Endodermal cell (in vitro differentiated cells): Measurements from ENCODE around the gene SUSD1. TPM values are rescaled to one million over a fixed set of nuclear protein-coding genes. Genes with fewer than 3 reads are reported as not detected.

Experiments used
- DNase-seq: peaks from one replicate; pipeline ENCODE4 v3.0.0-alpha.2; 2017
- H3K27ac ChIP-seq: 2 replicates; pipeline ENCODE4 v1.5.1; 2013; ENCODE audit warnings: mild to moderate bottlenecking, low read depth, low read length, moderate library complexity
- H3K27me3 ChIP-seq: 2 replicates; pipeline ENCODE4 v1.6.1; 2013; ENCODE audit warnings: mild to moderate bottlenecking, low read length, moderate library complexity; ENCODE audit not compliant: insufficient read depth, control insufficient read depth, poor library complexity, severe bottlenecking
- H3K36me3 ChIP-seq: 2 replicates; pipeline ENCODE4 v1.7.0; 2013; ENCODE audit warnings: mild to moderate bottlenecking, low read length, moderate library complexity; ENCODE audit not compliant: control insufficient read depth, insufficient read depth
- H3K4me1 ChIP-seq: one replicate; pipeline ENCODE4 v1.7.0; 2013; ENCODE audit warnings: low read length; ENCODE audit not compliant: control insufficient read depth, insufficient read depth
- H3K4me3 ChIP-seq: 2 replicates; pipeline ENCODE4 v1.5.1; 2013; ENCODE audit warnings: mild to moderate bottlenecking, low read length, moderate library complexity
- H3K9ac ChIP-seq: 2 replicates; pipeline ENCODE4 v1.6.1; 2013; ENCODE audit warnings: mild to moderate bottlenecking, low read length, moderate library complexity; ENCODE audit not compliant: poor library complexity, severe bottlenecking; ENCODE audit errors: extremely low read depth
- H3K9me3 ChIP-seq: 2 replicates; pipeline ENCODE4 v1.6.1; 2013; ENCODE audit warnings: mild to moderate bottlenecking, low read length, moderate library complexity; ENCODE audit not compliant: control insufficient read depth
- H3K27ac Mint-ChIP-seq: 2 replicates; pipeline ENCODE4 v1.8.0; 2020; ENCODE audit warnings: mixed read lengths
- H3K27me3 Mint-ChIP-seq: 2 replicates; pipeline ENCODE4 v1.8.0; 2021; ENCODE audit warnings: mild to moderate bottlenecking, mixed read lengths; ENCODE audit not compliant: insufficient read depth
- H3K36me3 Mint-ChIP-seq: 2 replicates; pipeline ENCODE4 v1.8.0; 2020; ENCODE audit warnings: low read depth, mixed read lengths
- H3K4me1 Mint-ChIP-seq: 2 replicates; pipeline ENCODE4 v1.8.0; 2020; ENCODE audit warnings: mixed read lengths
- H3K4me3 Mint-ChIP-seq: 2 replicates; pipeline ENCODE4 v1.8.0; 2020; ENCODE audit warnings: mild to moderate bottlenecking, moderate library complexity, mixed read lengths
- H3K9me3 Mint-ChIP-seq: 2 replicates; pipeline ENCODE4 v1.8.0; 2020; ENCODE audit warnings: mild to moderate bottlenecking, mixed read lengths
- WGBS, 2 experiments: methylation state at CpG; one replicate each; pipeline versions ENCODE4 v1.1.5 to v1.1.7; 2013; ENCODE audit warnings: missing lambda C conversion rate in 2 of 2, mixed read lengths in 1 of 2; ENCODE audit not compliant: insufficient coverage in 1 of 2, insufficient read length in 1 of 2; 5-methylcytosine and 5-hydroxymethylcytosine counted together
- total RNA-seq, 2 donors: library from RNA; stranded (reverse); fragmentation: NEBNext Ultra II Directional in 1 of 2; extraction: Animal tissue kit (Norgen Biotek cat#: 25700) in 1 of 2; gene quantifications; 2 replicates in 1 of 2; 3 replicates in 1 of 2; pipeline ENCODE4 v1.2.1, GENCODE V29; 2021
- TF ChIP-seq, protein P1 (sequence below): fragments of 200-600 bp; sonication (generic); conservative IDR thresholded peaks from 2 replicates; pipeline ENCODE4 v1.5.0; 2021; ENCODE audit warnings: antibody characterized with exemption, mild to moderate bottlenecking

Gene SUSD1
- total RNA-seq, 2 donors from 2014 or later: 7.7 to 10.4 TPM

DNA sequence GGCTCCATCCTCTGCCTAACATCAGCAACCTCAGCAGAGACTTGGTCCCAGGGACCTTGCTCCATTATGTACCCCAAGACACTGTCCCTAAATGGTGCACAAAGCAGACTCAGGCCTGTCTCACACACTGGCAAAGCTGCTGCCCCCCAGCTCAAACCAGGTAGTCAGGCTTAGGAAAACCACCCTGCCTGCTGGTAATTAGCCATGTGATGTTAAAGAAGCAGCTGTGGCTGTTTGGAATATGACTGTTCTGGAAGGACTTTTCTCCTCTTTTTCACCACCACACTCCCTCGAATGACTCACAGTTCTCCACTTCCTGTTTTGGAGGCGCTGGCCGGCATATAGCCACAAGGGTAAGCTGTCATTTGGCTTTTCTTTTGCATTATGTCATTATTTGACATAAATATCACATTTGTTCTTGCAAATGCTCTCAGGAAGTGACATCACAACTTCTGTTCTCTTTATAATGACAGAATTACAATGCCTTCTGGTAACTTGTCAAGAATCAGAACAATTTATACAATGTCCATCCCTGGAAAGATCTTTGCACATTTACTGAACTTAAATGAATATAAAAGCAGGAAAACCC lies 113.9 kb downstream of the SUSD1 start:
- peaks cover 8% of the 10 kb centered on the region for H3K9me3 ChIP-seq
- no peak overlapping the region for H3K9ac ChIP-seq
- H3K27me3 ChIP-seq: no peaks in the 10 kb centered on the region
- H3K27ac ChIP-seq: no peak overlapping the region
- no peaks in the 10 kb centered on the region for H3K36me3 ChIP-seq
- Mint-ChIP-seq H3K9me3 (peaks cover 15% of the 10 kb centered on the region), H3K36me3 (peaks cover 10% of the 10 kb centered on the region), H3K4me3 (no peak overlapping the region), H3K4me1 (peaks cover 15% of the 10 kb centered on the region), H3K27me3 (no peaks in the 10 kb centered on the region), H3K27ac (no peak overlapping the region)
- no peak for DNase-seq
- no peak overlapping the region for H3K4me3 ChIP-seq
- 49 to 71% methylated on average over 3 of the region's 3 CpGs for WGBS, 2 experiments
- H3K4me1 ChIP-seq: peaks cover 5% of the 10 kb centered on the region
- TF ChIP-seq, protein P1, sequence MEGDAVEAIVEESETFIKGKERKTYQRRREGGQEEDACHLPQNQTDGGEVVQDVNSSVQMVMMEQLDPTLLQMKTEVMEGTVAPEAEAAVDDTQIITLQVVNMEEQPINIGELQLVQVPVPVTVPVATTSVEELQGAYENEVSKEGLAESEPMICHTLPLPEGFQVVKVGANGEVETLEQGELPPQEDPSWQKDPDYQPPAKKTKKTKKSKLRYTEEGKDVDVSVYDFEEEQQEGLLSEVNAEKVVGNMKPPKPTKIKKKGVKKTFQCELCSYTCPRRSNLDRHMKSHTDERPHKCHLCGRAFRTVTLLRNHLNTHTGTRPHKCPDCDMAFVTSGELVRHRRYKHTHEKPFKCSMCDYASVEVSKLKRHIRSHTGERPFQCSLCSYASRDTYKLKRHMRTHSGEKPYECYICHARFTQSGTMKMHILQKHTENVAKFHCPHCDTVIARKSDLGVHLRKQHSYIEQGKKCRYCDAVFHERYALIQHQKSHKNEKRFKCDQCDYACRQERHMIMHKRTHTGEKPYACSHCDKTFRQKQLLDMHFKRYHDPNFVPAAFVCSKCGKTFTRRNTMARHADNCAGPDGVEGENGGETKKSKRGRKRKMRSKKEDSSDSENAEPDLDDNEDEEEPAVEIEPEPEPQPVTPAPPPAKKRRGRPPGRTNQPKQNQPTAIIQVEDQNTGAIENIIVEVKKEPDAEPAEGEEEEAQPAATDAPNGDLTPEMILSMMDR: no peak

DNA sequence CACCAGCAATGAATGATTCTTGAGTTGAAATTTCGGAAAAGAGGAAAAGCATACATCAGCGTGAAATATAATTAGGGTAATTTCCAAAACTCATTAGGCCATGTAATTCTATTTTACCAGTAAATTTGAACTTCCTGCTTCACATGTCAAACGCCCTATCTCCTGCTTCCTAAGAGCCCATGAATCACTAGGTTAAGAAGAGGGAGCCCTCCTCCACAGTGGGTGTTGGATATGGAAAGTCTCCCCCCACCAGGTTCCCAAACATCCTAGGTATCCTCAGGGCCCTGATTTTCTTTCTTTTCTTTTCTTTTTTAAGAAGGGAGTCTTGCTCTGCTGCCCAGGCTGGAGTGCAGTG lies 115.2 kb downstream of the SUSD1 start:
- H3K27ac Mint-ChIP-seq: no peak overlapping the region
- Histone ChIP-seq H3K27ac (no peak overlapping the region), H3K27me3 (no peaks in the 10 kb centered on the region), H3K9me3 (peaks cover 8% of the 10 kb centered on the region), H3K4me1 (no peaks in the 10 kb centered on the region), H3K4me3 (no peak overlapping the region), H3K9ac (no peak overlapping the region), H3K36me3 (no peaks in the 10 kb centered on the region)
- 88% methylated on average over 3 of the region's 3 CpGs; no CpG with 5 or more reads in 1 of the 2 experiments for WGBS, 2 experiments
- no peaks in the 10 kb centered on the region for H3K27me3 Mint-ChIP-seq
- peaks cover 2% of the 10 kb centered on the region for H3K4me1 Mint-ChIP-seq
- TF ChIP-seq, protein P1: no peak
- H3K9me3 Mint-ChIP-seq: peaks cover 12% of the 10 kb centered on the region
- DNase-seq: no peak
- no peak overlapping the region for H3K4me3 Mint-ChIP-seq
- peaks cover 10% of the 10 kb centered on the region for H3K36me3 Mint-ChIP-seq

DNA sequence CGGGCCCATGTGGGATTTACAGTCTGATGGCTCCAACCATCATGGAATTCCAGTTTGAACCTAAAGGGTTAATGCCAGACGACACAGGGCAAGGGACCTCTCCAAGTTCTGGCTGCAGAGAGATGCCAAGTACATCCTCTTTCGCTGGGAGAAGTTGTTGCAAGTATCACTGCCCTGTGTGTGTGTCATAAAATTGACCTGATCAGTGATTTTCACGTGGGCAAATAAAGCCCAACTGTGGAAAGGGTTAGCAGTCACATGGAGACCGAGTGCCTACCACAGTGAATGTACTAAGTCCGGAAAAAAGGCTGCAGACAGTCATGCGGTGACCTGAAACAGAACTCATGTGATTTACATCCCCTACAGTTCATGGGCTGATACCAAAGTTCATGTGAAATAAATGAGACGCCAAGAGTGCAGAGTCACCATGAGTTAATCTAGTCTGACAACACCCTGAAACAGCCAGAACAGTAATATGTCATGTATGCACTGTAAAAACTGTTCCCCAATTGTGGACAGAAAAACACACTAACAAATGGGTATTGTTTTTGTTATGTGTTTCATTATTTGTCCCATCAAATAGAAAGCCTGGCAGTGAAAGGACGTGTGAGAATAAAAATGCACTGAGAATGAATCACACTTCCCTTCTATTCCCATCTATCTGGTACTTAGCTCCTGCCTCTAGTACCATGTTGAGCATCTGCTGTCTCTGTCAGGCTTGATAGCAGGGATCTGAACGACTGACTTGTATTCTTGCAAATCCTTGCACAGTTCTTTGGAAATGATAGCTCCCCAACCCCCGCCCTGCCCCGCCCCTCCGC lies 115.7 kb downstream of the SUSD1 start:
- no peaks in the 10 kb centered on the region for H3K4me1 ChIP-seq
- H3K27ac ChIP-seq: no peak overlapping the region
- peaks cover 9% of the 10 kb centered on the region for H3K9me3 Mint-ChIP-seq
- no peak overlapping the region for H3K9ac ChIP-seq
- peaks cover 12% of the 10 kb centered on the region for H3K36me3 Mint-ChIP-seq
- peaks cover 4% of the 10 kb centered on the region for H3K9me3 ChIP-seq
- DNase-seq: no peak
- no peaks in the 10 kb centered on the region for H3K27me3 ChIP-seq
- no peak overlapping the region for H3K4me3 ChIP-seq
- WGBS, 2 experiments: 85 to 87% methylated on average over 9 to 13 of the region's 13 CpGs
- H3K4me1 Mint-ChIP-seq: no peaks in the 10 kb centered on the region
- no peaks in the 10 kb centered on the region for H3K27me3 Mint-ChIP-seq
- no peaks in the 10 kb centered on the region for H3K36me3 ChIP-seq
- TF ChIP-seq, protein P1: no peak
- no peak overlapping the region for H3K4me3 Mint-ChIP-seq
- no peak overlapping the region for H3K27ac Mint-ChIP-seq
